ENCODE measurements around the gene BEND7.
"Not testable (repeated sequence)": the region's sequence is repeated elsewhere in the genome, so short reads cannot be mapped to it uniquely, and the experiment has no call there.

Gene BEND7, protein sequence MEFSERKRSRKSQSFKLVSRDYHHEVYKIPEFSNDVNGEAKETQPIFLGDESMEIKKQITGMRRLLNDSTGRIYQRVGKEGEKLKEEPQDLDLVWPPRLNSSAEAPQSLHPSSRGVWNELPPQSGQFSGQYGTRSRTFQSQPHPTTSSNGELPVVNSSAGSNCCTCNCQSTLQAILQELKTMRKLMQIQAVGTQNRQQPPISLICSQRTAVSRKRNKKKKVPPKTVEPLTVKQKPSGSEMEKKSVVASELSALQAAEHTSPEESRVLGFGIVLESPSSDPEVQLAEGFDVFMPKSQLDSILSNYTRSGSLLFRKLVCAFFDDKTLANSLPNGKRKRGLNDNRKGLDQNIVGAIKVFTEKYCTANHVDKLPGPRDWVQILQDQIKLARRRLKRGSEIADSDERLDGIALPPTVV

DNA sequence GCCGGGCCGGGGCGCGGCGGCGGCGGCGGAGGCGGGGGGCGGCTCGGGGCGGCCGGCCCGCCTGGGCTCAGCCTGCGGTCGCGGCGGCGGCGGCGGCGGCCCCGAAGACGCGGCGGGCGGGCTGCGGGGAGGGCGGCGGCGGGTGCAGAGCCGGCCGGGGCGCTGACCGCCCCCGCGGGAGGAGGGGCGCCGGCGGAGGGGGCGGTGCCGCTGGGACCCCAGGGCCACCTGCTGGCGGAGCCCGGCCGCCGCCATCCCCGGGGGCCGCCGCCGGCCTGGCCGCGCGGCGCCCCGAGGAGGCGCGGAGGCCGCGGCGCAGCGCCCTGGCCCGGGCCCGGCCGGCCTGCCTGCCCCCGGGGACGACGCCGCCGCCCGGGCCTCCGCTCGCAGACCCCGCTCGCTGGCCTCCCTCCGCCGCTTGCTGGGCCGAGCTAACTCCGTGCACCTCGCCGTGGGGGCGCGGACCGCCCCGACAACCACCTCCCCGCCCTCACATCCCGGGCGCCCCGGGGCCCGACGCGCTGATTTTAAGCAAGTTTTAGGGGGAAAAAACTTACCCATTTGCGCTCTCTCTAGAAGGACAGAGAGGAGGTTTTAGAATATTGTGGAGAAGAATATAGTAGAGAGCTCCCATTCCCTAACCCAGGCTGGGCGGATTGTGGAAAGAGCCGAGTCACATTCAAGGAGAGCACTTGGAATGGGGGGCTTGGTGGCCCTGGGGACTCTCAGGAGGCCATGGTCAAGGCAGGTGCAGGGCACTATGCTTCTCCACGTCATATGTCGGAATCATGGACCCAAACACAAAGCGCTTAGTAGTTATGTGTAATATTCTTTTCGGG, at the start of gene BEND7:
TSS of gene BEND7 (minus strand) at position 140 of the 839 bp plus-strand sequence. CDS start 481 bp downstream, outside the sequence.
- no peak for DNase-seq

- no peak for DNase-seq
These were observed 45.1 kb upstream of the BEND7 start for GRCh38 chr10:13573960-13574359.

- DNase-seq, result no peak
These were observed 42.7 kb upstream of the BEND7 start for GRCh38 chr10:13571541-13571940.

- DNase-seq, result no peak
These were observed 38.2 kb upstream of the BEND7 start for GRCh38 chr10:13567030-13567429.

DNA sequence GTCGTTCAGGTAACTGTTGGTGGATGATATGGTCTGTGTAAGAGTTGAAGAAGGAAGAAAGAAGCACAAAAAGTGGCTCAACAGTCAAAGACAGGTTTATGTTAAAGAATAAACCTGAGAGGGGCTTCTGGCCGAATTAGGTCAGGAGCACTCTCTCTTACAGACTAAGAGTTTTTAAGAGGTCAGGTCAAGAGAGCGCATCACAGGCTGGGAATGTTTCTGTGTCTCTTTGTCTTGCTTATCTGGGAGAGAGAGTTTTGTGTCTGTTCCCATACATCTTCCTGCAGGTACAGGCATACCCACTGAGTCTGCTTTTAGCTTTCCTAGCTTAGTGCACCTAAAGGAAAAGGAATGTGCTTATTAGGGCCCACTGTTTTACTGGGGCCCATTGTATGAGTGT, 35.8 kb upstream of the BEND7 start:
- DNase-seq, result no peak

DNA sequence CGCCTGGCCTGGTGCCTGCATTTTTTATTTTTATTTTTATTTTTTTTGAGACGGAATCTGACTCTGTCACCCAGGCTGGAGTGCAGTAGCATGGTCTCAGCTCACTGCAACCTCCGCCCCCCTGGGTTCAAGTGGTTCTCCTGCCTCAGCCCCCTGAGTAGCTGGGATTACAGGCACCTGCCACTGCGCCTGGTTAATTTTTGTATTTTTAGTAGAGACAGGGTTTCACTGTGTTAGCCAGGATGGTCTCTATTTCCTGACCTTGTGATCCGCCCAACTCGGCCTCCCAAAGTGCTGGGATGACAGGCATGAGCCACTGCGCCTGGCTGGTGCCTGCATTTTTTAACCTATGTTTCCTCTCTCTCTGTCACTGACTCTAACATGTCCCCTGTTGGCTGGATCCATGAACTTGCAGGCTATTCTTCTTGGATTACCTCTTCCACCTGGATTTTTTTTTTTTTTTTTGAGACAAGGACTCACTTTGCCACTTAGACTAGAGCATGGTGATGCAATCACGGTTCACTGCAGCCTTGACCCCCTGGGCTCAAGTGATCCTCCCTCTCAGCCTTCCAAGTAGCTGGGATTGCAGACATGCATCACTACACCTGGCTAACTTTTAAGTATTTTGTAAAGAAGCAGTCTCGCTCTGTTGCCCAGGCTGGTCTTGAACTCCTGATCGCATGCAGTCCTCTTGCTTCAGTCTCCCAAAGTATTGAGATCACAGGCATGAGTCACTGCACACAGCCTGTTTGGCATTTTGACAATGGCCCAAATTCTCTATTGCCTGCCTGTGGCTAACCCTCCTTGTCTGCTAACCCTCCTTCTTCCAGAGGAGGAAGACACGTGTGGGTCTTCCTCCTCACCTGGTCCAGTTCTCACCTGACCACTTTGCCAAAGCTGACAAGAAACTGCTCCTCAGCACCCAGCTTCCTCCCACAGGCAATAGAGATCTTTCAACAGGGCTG, 34.9 kb upstream of the BEND7 start:
- no peak for DNase-seq

DNA sequence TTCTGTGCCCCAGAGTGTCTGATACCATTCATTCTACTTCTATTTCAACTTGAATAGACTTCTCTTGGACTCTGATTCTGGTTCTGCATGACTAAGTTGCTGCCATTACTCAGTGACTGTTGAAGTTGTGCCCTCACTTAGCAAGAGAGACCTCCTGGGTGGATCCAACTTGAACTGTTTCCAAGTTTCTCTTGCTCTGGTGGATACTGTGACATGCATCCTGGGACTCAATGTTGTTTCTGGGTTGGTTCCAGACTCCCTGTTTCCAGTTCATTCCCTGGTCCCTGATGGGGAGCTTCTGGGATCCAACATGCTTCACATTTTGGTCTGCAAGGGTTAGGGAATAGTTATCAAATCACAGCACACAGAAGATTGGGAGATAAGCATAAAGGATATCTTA, 31.8 kb upstream of the BEND7 start:
- peak; percentile 10 for DNase-seq

GRCh38 chr10:13559124-13559700, 30.4 kb upstream of the BEND7 start:
- DNase-seq, result no peak

GRCh38 chr10:13555884-13556510, 27.2 kb upstream of the BEND7 start:
- DNase-seq, result no peak

DNA sequence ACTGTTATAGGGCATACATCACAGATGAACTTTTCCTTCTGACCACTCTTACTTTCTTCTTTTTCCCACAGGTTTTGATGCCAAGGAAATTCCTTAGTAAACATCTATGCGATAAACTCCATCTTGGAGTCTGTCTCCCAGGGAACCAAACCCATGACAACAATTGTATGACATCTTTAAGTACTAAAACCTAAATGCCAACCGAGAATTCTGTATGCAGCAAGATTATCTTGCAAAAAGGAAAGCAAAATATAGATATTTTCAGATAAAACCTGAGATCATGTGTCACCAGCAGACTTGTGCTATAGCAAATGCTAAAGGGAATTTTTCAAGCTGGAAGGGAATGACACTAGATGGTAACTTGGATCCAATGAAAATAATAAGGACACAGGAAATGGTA, 22.0 kb upstream of the BEND7 start:
- DNase-seq, result no peak

- DNase-seq, result no peak
These were observed 13.7 kb upstream of the BEND7 start for GRCh38 chr10:13542533-13542932.

DNA sequence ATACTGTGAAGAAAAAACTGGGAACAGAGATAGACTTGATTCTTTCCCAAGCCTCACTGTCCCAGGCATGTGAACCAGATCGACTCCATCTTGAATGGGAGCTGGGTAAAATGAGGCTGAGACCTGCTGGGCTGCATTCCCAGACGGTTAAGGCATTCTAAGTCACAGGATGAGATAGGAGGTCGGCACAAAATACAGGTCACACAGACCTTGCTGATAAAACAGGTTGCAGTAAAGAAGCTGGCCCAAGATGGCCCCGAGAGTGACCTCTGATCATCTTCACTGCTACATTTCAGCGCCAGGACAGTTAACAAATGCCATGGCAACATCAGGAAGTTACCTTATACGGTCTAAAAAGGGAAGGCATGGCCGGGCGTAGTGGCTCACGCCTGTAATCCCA, 9.2 kb upstream of the BEND7 start:
- DNase-seq, result not testable (repeated sequence)

GRCh38 chr10:13536674-13537366, 8.0 kb upstream of the BEND7 start:
- no peak for DNase-seq

DNA sequence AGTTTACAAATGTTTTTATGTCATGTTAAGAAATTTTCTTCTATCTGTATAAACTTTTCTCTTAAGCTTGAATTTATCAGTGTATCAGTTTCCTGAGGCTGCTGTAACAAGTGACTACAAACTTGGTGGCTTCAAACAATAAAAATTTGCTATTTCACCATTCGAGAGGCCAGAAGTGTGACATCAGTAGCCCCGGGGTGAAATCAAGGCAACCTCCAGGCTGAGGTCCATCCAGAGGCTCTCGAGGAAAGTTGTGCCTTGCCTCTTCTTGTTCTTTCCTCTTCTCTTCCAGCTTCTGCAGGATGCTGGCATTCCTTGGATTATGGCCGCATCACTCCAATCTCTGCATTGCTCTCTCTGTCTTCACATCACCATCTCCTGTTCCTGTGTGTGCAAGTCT, 6.5 kb upstream of the BEND7 start:
- DNase-seq, result no peak

DNA sequence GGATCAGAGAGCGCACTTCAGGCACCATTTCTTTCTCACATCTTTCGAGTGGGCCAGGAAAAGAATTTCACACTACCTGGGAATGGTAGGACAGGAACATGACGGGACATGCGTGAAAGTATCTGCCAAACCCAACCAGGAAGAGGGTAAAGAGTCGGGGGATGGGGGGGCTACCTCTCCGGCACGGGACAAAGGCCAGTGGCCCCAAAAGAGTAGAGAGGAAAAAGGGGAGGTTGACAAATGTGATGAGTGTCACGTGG, 830 bp upstream of the BEND7 start:
- no peak for DNase-seq

DNA sequence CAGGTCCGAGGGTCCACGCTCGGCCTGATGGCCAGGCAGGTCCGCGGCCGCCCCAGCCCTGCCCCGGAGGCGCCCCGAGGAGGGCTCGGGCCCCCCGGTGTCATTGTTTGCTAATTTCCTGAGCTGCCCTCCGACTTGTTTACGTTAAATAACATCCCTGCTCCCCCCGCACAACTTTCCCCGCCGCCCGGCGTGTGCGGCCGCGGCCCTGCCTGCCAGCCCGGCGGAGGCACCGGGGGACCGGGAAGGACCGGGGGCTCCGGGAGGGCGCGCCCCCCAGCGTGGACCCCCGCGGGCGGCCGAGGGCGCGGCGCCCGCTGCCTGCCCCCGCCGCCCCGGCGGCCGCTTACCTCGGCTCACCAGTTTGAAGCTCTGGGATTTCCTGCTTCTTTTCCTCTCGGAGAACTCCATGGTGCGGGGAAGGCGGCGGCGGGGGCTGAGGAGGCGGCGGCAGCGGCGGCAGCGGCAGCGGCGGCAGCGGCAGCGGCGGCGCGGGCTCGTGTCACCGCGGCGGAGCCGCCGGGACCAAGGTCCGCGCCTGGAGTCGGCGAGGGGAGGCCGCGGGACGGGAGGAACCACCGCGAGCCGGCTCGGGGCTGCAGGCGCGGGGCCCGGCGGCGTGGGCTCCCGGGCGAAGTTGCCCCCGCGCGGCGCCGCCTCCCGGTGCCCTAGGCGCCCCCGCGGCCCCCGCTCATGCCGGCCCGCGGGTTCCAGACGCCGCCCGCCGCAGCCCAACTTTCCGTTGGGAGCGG, 515 bp downstream of the BEND7 start:
- DNase-seq, result no peak

GRCh38 chr10:13527864-13528122, 1.0 kb downstream of the BEND7 start:
- no peak for DNase-seq

DNA sequence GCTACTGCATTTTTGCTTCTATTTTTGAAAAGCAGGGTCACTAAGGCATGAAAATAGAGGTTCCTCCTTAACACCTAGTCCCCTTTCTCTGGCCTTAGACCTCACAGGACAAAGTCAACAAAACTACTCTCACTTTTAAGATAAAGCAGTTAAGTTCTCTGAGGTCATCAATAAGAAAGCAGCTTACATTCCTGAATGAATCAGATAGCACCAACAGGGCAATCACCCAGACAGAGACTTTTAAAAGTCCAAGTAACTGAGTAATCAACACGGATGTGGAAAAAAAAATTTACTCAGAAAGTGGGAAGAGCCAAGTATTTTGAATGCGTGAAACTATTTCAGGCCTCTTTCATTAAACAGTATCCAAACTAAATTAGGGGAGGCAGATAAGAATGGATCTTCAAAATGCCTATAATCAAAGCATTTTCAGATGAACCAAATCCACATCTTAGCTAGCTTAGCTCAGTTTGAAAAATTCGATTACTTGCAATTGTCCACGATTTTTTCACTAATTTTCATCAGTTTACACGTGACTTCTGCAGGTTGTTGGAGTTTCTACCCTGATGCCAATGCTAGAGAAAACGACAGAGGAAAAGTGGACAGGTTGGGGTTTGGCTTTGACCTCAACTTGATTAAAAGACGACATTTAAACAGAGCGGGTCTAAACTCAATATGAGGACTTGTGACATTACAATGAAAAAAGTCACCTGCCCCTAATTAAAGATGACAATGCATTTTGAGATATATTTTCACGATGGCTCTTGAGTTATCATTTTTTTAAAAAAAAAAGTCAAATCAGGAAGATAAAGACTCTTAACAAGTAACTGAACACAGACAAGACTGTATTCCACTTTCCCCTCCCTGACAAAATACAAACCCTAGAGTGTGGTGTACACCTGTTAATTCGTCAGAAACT, 1.6 kb downstream of the BEND7 start:
- no peak for DNase-seq

DNA sequence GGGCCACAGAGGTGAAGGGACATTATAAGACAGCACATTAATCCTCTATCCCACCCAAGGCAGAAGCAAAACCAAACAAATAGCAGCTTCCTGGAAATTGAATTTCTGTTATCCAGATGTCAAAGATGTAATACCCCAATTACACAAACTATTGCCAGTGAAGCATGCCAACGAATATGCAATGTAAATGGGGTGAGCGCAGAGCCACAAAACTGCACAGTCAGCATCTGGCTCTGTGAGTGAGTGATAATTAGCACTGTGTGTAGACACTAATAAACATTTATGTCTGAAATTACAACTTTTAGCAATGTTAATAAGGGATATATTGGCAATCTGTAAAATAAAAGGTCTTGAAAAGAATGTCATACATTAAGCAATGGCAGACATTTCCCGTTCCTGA, 3.2 kb downstream of the BEND7 start:
- no peak for DNase-seq

- no peak for DNase-seq
These were observed 7.8 kb downstream of the BEND7 start for GRCh38 chr10:13521026-13521425.

Data from amniotic stem cell (primary cell).